ENCODE data around the gene TPCN2.

GRCh38 chr11:69125861-69126260, 77.1 kb downstream of the TPCN2 start:
- no peak for TF ChIP-seq POLR2A (IDR thresholded peaks at IDR 0.05)
- TF ChIP-seq, protein P1, sequence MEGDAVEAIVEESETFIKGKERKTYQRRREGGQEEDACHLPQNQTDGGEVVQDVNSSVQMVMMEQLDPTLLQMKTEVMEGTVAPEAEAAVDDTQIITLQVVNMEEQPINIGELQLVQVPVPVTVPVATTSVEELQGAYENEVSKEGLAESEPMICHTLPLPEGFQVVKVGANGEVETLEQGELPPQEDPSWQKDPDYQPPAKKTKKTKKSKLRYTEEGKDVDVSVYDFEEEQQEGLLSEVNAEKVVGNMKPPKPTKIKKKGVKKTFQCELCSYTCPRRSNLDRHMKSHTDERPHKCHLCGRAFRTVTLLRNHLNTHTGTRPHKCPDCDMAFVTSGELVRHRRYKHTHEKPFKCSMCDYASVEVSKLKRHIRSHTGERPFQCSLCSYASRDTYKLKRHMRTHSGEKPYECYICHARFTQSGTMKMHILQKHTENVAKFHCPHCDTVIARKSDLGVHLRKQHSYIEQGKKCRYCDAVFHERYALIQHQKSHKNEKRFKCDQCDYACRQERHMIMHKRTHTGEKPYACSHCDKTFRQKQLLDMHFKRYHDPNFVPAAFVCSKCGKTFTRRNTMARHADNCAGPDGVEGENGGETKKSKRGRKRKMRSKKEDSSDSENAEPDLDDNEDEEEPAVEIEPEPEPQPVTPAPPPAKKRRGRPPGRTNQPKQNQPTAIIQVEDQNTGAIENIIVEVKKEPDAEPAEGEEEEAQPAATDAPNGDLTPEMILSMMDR (IDR thresholded peaks at IDR 0.05): no peak
